Islet precursor cell (in vitro differentiated cells): ENCODE measurements around the gene MSANTD2.
A peak's percentile ranks its signal among the peaks of the same experiment; 100 is the strongest.

Source experiments
- DNase-seq: peaks from one replicate; pipeline ENCODE4 v3.0.0-alpha.2; 2018

MSANTD2 gene

DNA sequence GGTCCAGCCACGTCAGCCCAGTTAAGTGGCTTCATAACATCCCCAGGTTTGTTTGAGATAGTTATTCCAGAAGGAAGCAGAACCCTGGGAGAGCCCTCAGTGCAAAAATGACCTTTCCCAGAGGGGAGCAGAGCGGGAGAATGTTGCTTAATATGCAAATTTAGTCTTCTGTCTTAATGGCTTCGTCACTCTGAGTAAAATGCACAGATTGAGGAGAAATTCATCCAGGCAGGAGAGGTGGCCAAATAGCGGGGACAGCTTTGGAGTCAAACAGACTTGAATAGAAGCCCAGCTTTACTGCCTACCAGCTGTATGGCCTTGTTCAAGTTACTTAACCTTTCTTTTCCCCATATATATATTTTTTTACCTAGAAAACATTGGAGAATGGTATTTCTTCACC lies 72.7 kb downstream of the MSANTD2 start:
- DNase-seq, result no peak

DNA sequence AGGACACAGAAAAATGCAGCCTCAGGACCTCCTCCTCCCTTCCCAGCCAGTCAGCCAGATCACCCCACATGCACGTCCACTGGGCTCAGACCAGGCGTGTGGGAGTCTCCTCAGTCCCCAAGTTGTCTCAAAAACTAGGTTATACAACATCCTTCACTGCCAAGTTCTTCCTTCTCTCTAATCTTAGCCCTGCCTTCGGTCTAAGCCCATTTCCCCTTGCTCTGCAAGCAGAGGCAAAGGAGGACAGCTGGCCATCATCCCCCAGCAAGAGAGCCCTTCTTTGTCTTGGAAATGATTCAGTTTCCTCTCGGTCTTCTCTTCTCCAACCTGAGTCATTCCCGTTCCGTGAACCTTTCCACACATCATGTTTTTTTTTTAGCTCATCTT lies 74.5 kb downstream of the MSANTD2 start:
- DNase-seq, result no peak

DNA sequence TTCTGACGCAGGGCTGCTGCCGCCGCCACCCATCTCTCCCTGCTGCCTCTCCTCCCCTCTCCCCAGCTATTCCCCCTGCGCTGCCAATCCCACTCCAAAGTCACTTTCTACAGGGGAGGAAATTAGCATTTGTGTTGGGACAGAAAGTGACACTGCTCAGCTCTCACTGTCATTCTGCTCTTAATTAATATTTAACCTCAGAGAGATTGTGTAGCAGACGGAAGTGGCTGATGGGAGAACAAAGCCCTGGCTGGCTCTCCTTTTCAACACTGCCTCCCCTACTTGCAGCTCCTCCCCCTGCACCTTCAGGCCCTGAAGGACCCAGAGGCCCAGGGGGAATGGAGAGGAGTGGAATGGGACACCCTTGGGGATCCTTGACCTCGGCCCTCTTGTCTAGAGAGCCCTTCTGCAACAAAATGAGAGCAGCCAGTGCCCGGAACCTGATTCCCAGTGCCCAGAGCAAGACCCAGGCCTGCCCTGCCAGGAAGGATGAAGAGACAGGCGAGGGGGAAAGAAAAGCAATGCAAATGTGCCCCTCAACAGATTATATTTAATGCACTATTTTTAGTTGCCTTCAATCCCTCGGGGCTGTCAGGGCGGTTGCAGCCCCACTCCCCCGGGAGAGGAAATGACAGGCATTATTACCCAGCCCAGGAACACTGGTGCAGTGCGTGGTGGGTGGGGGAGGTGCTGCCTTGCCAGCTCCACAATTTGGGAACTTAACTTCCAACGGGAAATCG lies 75.1 kb downstream of the MSANTD2 start:
- no peak for DNase-seq

DNA sequence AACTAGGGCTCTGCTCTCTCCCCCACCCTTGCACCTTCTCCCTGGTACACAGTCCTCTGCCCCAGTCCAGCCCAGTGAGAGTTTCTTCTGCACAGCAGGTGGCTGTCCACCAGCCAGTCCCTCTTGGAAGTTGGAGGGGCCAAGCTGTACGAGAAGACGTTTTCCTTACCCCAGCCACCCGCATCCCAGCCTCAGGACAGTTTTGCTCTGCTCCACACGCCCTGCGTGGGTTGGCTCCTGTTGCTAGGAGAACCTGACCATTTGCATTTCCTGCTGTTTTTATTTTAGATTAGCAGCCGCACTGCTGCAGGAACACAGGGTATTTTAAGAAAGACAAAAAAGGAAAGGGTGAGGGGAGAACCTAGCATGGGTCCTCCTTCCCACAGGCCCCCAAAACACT lies 78.0 kb downstream of the MSANTD2 start:
- no peak for DNase-seq

DNA sequence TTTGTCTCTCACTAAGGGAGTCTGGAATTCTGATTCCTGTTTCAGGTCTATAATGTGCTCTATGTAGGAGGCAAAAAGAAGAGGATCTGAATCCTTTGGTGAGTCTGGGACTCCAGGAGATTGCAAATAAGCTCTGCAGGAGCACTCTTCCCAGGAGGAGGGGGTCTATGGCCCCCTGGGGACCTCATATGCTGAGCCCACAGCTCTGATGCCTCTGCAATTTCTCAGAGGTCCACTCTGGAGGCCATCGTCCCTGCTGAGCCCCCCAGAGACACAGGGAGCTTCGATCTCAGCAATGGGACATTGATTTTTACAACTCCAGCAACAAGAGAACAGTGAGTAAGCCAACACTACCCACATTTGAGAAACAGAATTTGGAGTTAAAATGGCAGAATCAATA lies 80.7 kb downstream of the MSANTD2 start:
- DNase-seq, result no peak

DNA sequence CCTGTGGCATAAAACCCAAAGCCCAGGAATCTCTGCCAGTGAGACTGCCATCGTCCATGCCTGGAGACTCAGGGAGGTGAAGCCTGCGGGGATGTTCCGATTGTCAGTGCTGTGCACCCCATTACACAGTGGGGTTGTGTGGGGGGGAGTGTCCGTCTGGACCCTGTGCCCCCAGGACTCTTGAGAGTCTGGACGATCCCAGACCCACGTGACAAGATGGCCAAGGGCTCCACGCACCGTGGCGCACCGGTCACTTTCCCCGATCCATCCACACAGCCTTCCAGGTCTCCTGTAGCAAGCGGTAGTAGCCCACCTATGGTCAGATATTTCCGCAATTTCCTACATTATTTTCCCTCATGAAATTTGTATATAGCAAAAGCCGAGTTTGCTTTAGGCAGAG lies 81.4 kb downstream of the MSANTD2 start:
- no peak for DNase-seq

DNA sequence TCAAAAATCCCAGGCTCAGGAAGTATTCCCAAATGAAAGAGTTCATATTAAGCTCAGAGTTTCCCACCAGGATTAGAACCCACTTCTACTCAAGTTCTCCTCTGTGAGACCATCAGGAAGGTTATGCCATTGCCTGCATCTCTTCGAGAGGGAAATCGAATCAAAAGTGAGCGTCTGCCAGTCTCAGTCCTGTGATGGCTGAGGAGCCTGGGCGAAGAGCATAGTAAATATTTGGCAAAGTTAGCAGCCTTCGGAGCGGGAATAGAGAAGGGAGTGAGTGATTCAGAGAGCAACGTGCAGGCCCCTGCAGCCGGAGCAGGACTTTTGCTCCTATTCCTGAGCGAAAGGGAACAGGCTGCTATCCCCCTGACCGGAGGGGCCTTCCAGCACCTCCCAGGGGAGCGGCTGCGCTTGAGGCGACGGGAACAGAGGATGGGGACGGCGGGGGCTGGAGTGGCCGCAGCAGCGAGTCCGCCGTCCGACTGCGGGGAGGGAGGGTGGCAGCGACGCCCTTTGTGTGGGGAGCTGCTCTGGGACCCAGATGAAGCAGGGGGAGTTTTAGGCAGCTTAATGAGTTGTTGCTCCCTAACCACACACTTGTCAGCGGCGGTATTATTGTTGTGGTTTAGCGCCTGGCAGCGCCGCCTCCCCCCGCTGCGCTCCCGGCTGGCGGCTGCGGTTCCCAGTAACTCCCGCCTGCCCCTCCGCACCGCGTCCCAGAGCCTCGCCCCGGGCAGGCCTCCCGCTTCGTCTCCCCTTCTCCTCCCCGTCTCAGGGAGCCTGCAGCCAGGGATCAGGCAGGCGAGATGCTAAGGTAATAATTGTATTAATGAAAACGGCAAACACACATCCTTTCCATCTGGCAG lies 82.2 kb downstream of the MSANTD2 start:
- DNase-seq, result peak; percentile 63

DNA sequence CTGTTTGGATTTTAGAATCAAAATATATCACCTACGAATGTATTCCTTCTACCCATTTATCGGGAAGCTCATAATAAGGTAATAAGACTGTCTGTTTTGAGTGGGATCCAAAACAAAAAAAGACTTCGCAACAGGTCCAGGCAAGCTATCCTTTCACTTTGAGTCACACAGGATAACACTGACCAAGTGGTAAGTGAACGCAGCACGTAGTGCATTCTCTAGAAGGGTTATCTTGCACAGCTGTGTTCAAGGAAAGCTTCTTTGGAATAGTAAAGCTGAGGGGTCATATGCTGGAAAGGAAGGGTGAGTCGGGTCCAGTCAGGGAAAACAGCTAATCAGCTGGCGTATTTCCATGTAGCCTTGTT lies 82.8 kb downstream of the MSANTD2 start:
- DNase-seq, result no peak

DNA sequence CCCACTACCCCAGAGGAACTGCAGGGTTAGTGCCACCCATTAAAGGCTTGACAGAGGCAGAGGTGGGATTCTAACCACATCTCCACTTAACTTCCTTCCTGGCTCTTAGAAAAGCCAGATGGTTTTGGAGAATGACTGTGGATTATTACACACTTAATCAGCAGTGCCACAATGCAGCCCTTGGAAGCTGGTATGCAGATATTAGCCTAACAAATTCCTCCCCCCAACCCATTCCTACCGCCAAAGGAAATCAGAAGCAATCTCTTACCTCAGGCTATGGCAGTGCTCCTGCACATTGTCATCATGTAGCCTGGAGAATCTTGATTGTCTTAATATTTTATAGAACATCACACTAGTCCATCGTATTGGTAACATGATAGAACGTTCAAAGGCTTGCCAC lies 83.6 kb downstream of the MSANTD2 start:
- no peak for DNase-seq
